GM13976 (cell line): ENCODE data around the gene PCSK6.

Experiments
- DNase-seq: peaks from one replicate; pipeline ENCODE4 v3.0.0; 2012; ENCODE audit warnings: low spot score
- CTCF ChIP-seq: IDR thresholded peaks from 2 replicates; pipeline ENCODE4 v1.5.1; 2012; ENCODE audit warnings: borderline replicate concordance, mild to moderate bottlenecking; ENCODE audit not compliant: insufficient read depth; ENCODE audit errors: extremely low read depth, missing control alignments, control extremely low read depth
- in situ Hi-C: fragments of 300-500 bp; cut with MboI; formaldehyde crosslinking; loops from one replicate; pipeline ENCODE4 v1.12.0; 2022; ENCODE audit warnings: low sequenced_read_pairs, mixed read lengths, inconsistent platforms; ENCODE audit not compliant: unreplicated experiment

PCSK6 gene

DNA sequence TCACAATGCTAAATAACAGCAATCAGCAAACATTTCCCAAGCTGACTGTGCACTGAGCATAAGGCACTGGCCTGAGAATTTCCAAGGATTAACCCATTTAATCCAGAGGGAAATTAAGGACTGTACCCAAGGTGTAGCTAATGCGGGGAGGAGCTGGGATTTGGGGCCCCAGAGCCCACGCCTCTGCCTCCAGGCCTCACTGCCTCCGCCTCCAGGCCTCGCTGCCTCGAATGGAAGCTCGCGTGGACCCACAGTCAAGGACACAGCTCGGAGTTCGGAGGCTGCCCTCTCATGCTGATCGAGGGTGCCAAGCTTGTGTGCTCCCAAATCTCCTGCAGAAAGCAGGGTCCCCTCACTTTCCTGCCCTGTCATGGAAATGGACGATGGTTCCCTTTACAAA, 118.0 kb downstream of the PCSK6 start:
- DNase-seq = no peak
- in situ Hi-C loops = no loop called here
- TF ChIP-seq CTCF = no peak

GRCh38 chr15:101371081-101371480, 118.4 kb downstream of the PCSK6 start:
- no peak for TF ChIP-seq CTCF
- in situ Hi-C loops = no loop called here
- no peak for DNase-seq

GRCh38 chr15:101370330-101371024, 119.0 kb downstream of the PCSK6 start:
- DNase-seq = no peak
- TF ChIP-seq CTCF = no peak
- in situ Hi-C loops = no loop called here

- in situ Hi-C loops = no loop called here
- no peak for TF ChIP-seq CTCF
- DNase-seq = no peak
These were observed 119.8 kb downstream of the PCSK6 start for GRCh38 chr15:101369676-101370075.

DNA sequence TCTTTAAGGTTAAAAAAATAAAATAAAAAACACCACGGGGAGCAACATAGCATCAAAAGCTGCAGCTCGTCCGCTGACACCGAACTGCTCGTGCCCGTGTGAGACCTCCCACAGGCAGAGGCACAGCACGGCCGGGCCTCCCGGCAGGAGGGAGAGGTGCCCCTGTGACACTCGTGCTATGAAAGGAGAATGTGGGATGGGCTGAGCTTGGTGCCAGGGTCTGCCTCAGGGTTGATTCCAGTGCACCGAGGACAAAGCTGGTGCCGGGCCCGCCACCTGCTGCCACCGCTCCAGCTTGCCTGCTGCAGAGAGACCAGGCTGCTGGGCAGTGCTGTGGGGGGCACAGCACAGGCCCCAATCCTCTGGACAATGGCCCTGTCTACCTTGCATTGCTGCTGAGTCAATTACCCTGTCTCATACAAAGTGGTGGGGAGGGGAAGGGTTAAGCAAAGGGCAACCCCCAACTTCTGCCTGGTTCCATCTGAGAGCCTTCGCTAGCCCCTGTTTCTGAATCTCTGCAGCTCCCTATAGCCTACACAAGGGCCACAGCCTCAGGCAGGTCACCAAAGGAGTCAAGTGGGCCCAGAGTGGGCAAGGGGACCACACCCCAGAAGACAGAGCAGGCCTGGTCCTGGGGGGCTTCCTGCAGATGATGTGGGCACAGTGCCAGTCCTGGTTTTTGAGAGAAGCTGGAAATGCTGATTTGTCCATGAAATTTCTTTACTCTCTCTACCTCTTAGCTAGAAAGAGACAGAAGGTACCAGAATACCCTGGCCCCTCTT, 120.5 kb downstream of the PCSK6 start:
- no peak for DNase-seq
- in situ Hi-C loops = no loop called here
- TF ChIP-seq CTCF = no peak

DNA sequence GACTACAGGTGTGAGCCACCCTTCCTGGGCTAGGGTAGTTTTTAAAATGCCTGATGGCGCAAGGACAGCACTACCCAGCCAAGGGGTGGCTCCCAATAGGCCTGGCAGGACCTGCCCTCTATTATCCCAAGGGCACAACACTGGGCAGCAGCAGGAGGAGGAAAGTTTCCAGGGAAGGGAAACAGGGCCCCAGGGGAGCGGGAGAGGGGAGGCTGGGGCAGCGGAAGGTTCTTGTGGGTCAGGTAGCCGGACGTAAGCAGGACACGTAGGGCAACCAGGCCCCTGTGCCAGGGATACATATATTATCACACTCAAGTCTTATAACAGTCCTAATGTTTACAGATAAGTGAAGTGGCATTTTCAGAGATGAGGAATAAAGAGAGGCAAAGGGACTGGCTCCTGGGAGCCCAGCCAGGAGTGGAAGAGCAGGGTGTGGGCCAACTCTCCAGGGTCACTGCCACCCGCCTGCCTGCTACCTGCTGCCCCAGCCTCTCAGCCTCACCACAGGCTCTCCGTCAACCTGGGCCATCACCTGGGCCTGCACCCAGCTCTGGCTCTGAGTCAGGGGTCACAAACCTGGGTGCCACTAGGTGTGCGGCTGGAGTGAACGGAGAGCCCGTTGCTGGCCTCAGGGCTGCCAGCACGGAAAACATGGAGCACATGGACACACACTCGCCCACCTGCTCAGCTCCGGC, 121.3 kb downstream of the PCSK6 start:
- in situ Hi-C loops = no loop called here
- DNase-seq = no peak
- no peak for TF ChIP-seq CTCF
